HepG2 (cell line): ENCODE data around the gene APOC1.
A peak's percentile ranks its signal among the peaks of the same experiment; 100 is the strongest.

ENCODE experiments used
- CC2D1A ChIP-seq: sonication (generic); formaldehyde crosslinking; IDR thresholded peaks from 2 replicates; pipeline ENCODE4 v1.8.1; 2023; ENCODE audit warnings: mild to moderate bottlenecking, missing genetic modification reagents
- CEBPZ ChIP-seq: IDR thresholded peaks from 2 replicates; pipeline ENCODE4 v1.6.1; 2012; ENCODE audit warnings: low read length, improper control_type of control experiment
- CTCF ChIP-seq: sonication (generic); formaldehyde crosslinking; IDR thresholded peaks from 2 replicates; pipeline ENCODE4 v1.5.0; 2020; ENCODE audit warnings: mild to moderate bottlenecking, missing genetic modification reagents, moderate library complexity
- KLF15 ChIP-seq: sonication (generic); formaldehyde crosslinking; IDR thresholded peaks from 2 replicates; pipeline ENCODE4 v1.8.1; 2023; ENCODE audit warnings: borderline replicate concordance, mild to moderate bottlenecking, inconsistent platforms, missing genetic modification reagents, mixed read lengths
- MTA1 ChIP-seq: sonication (generic); formaldehyde crosslinking; IDR thresholded peaks from 2 replicates; pipeline ENCODE4 v1.4.0; 2020; ENCODE audit warnings: missing genetic modification reagents, mild to moderate bottlenecking, borderline replicate concordance

- no peak for TF ChIP-seq CTCF (CRISPR knock-in tag)
- TF ChIP-seq MTA1 (CRISPR knock-in tag) = 0 out of 2 replicates have a peak, but pooled peaks have one; percentile 24
- no peak for TF ChIP-seq KLF15 (CRISPR knock-in tag)
- no peak for TF ChIP-seq CEBPZ
- no peak for TF ChIP-seq CC2D1A (CRISPR knock-in tag)
Observed at GRCh38 chr19:44930088-44930487, 15.7 kb downstream of the APOC1 start.
